Dermis microvascular lymphatic vessel endothelial cell (primary cell): ENCODE measurements around the gene CFAP99. TPM values are rescaled to one million over a fixed set of nuclear protein-coding genes. Genes with fewer than 3 reads are reported as not detected.
"Not testable (repeated sequence)": the region's sequence is repeated elsewhere in the genome, so short reads cannot be mapped to it uniquely, and the experiment has no call there.

Experiments
- DNase-seq, 2 donors: peaks; one replicate each; pipeline versions ENCODE4 v3.0.0 to v3.0.0-alpha.2; 2010; ENCODE audit warnings: low read depth in 2 of 2
- total RNA-seq: library from RNA; depleted of rRNA; stranded (reverse); fragments of >200 nt; gene quantifications from 2 replicates; pipeline ENCODE4 v1.2.1, GENCODE V29; 2014

Gene CFAP99
- total RNA-seq, 1 donor from 2014 or later, result not detected

GRCh38 chr4:2446656-2447564 is 28.2 kb downstream of the CFAP99 start:
- DNase-seq, result no peak

- no peak for DNase-seq
Observed at GRCh38 chr4:2448589-2448988, 29.8 kb downstream of the CFAP99 start.

GRCh38 chr4:2449051-2449450 is 30.3 kb downstream of the CFAP99 start:
- DNase-seq, result no peak

GRCh38 chr4:2449511-2450392 is 31.0 kb downstream of the CFAP99 start:
- no peak for DNase-seq

GRCh38 chr4:2450394-2451035 is 31.8 kb downstream of the CFAP99 start:
- no peak for DNase-seq

GRCh38 chr4:2451036-2451520 is 32.3 kb downstream of the CFAP99 start:
- DNase-seq, result no peak

- DNase-seq, result no peak
Observed at GRCh38 chr4:2451821-2452785, 33.3 kb downstream of the CFAP99 start.

- DNase-seq, result no peak
Observed at GRCh38 chr4:2457481-2458295, 38.9 kb downstream of the CFAP99 start.

- no peak for DNase-seq
Observed at GRCh38 chr4:2458546-2459491, 40.1 kb downstream of the CFAP99 start.

- no peak for DNase-seq
Observed at GRCh38 chr4:2459589-2460349, 41.0 kb downstream of the CFAP99 start.

- no peak for DNase-seq
Observed at GRCh38 chr4:2461246-2461960, 42.6 kb downstream of the CFAP99 start.

GRCh38 chr4:2462218-2462991 is 43.6 kb downstream of the CFAP99 start:
- peak; percentile 48 to 85 for DNase-seq

- DNase-seq, result no peak
Observed at GRCh38 chr4:2462992-2463762, 44.4 kb downstream of the CFAP99 start.

GRCh38 chr4:2465032-2465431 is 46.3 kb downstream of the CFAP99 start:
- DNase-seq, result no peak

GRCh38 chr4:2465544-2465943 is 46.8 kb downstream of the CFAP99 start:
- not testable (repeated sequence) for DNase-seq
